Stimulated activated CD8-positive, alpha-beta memory T cell treated with anti-CD3 and anti-CD28 coated beads, Interleukin-4, amount 100 ng/mL, for 4 hours (primary cell): ENCODE results near the gene ADRM1.

Experiments
- DNase-seq, 2 donors: peaks; one replicate each; pipeline ENCODE4 v3.0.0-alpha.2; 2020; ENCODE audit warnings: low read depth in 2 of 2, low spot score in 1 of 2

ADRM1 gene

GRCh38 chr20:62323146-62323979 lies 20.6 kb downstream of the ADRM1 start:
- DNase-seq, result no peak

- DNase-seq, result no peak
Observed at GRCh38 chr20:62323980-62324906, 21.4 kb downstream of the ADRM1 start.

- DNase-seq, result no peak
Observed at GRCh38 chr20:62325172-62325905, 22.5 kb downstream of the ADRM1 start.

GRCh38 chr20:62326559-62326958 lies 23.8 kb downstream of the ADRM1 start:
- no peak for DNase-seq

- DNase-seq, result no peak
Observed at GRCh38 chr20:62326959-62327725, 24.3 kb downstream of the ADRM1 start.

- DNase-seq, result no peak
Observed at GRCh38 chr20:62327726-62328495, 25.1 kb downstream of the ADRM1 start.

- no peak for DNase-seq
Observed at GRCh38 chr20:62328684-62329388, 26.0 kb downstream of the ADRM1 start.

GRCh38 chr20:62329389-62330377 lies 26.9 kb downstream of the ADRM1 start:
- no peak for DNase-seq

GRCh38 chr20:62330576-62331317 lies 27.9 kb downstream of the ADRM1 start:
- DNase-seq, result no peak

GRCh38 chr20:62331347-62331746 lies 28.6 kb downstream of the ADRM1 start:
- DNase-seq, result no peak

GRCh38 chr20:62332421-62332820 lies 29.6 kb downstream of the ADRM1 start:
- no peak for DNase-seq

GRCh38 chr20:62332989-62333819 lies 30.4 kb downstream of the ADRM1 start:
- DNase-seq, result no peak

GRCh38 chr20:62333820-62334595 lies 31.2 kb downstream of the ADRM1 start:
- no peak for DNase-seq

GRCh38 chr20:62334881-62335280 lies 32.1 kb downstream of the ADRM1 start:
- no peak for DNase-seq

GRCh38 chr20:62335532-62335931 lies 32.7 kb downstream of the ADRM1 start:
- no peak for DNase-seq

- no peak for DNase-seq
Observed at GRCh38 chr20:62336329-62336728, 33.5 kb downstream of the ADRM1 start.
